Type B pancreatic cell (in vitro differentiated cells): ENCODE results near the gene P2RY1. TPM values are rescaled to one million over a fixed set of nuclear protein-coding genes. Genes with fewer than 3 reads are reported as not detected.

Experiments used
- DNase-seq: peaks from one replicate; pipeline ENCODE4 v3.0.0; 2021; ENCODE audit warnings: mixed read lengths; ENCODE audit not compliant: unreplicated experiment; ENCODE audit errors: extremely low spot score
- H3K27ac Mint-ChIP-seq: 2 replicates; pipeline ENCODE4 v1.8.0; 2021; ENCODE audit warnings: mild to moderate bottlenecking, mixed read lengths
- H3K27me3 Mint-ChIP-seq: 2 replicates; pipeline ENCODE4 v1.8.0; 2021; ENCODE audit warnings: mixed read lengths
- H3K36me3 Mint-ChIP-seq: 2 replicates; pipeline ENCODE4 v1.8.0; 2021; ENCODE audit warnings: mixed read lengths
- H3K4me1 Mint-ChIP-seq: one replicate; pipeline ENCODE4 v1.8.0; 2021; ENCODE audit warnings: mixed read lengths; ENCODE audit not compliant: unreplicated experiment
- H3K4me3 Mint-ChIP-seq: 2 replicates; pipeline ENCODE4 v1.8.0; 2021; ENCODE audit warnings: mild to moderate bottlenecking, mixed read lengths
- H3K9me3 Mint-ChIP-seq: 2 replicates; pipeline ENCODE4 v1.8.0; 2021; ENCODE audit warnings: mixed read lengths
- CTCF ChIP-seq: fragments of 200-600 bp; sonication (generic); conservative IDR thresholded peaks from 2 replicates; pipeline ENCODE4 v1.5.0; 2021; ENCODE audit warnings: antibody characterized with exemption, mild to moderate bottlenecking
- total RNA-seq: library from RNA; stranded (reverse); gene quantifications from 2 replicates; pipeline ENCODE4 v1.2.1, GENCODE V29; 2021; ENCODE audit warnings: low replicate concordance

Gene P2RY1
- total RNA-seq, 1 donor from 2014 or later: 3.6 TPM

GRCh38 chr3:152885076-152885475 lies 50.1 kb downstream of the P2RY1 start:
- no peak overlapping the region for H3K27ac Mint-ChIP-seq
- no peaks in the 10 kb centered on the region for H3K9me3 Mint-ChIP-seq

More at GRCh38 chr3:152885076-152885475, 50.1 kb downstream of the P2RY1 start:
- Mint-ChIP-seq H3K4me3 (no peak overlapping the region), H3K27me3 (no peaks in the 10 kb centered on the region), H3K4me1 (no peaks in the 10 kb centered on the region), H3K36me3 (no peaks in the 10 kb centered on the region)
- no peak for DNase-seq
- no peak for TF ChIP-seq CTCF
